ENCODE measurements around the gene HEMK1. TPM values are rescaled to one million over a fixed set of nuclear protein-coding genes. Genes with fewer than 3 reads are reported as not detected.

The HEMK1 gene
- total RNA-seq, 2 experiments from 2014 or later, result 97.1 to 101 TPM

- POLR2A ChIA-PET, result interaction anchor here (1.1 to 1.3 kb wide), 2 partner anchors 9 to 60 kb away, joined by 3 read pairs; partner anchors contain the start of gene CISH
- no peak for TF ChIP-seq CTCF (IDR thresholded peaks at IDR 0.05)
- H3K27ac Mint-ChIP-seq, result no peak overlapping the region
Observed at GRCh38 chr3:50551054-50551659, 18.2 kb upstream of the HEMK1 start.

GRCh38 chr3:50551681-50552435, 17.5 kb upstream of the HEMK1 start:
- ChIA-PET POLR2A (interaction anchor here (0.6 kb wide), 1 partner anchor 38 kb away, joined by 3 read pairs; no protein-coding TSS in a partner anchor), CTCF (interaction anchor here (1.3 to 8.9 kb wide), 6 partner anchors 9 to 202 kb away, joined by 3 to 36 read pairs (median 11); partner anchors contain the start of genes CYB561D2 and NPRL2)
- Mint-ChIP-seq H3K27me3 (no peaks in the 10 kb centered on the region), H3K9me3 (no peaks in the 10 kb centered on the region), H3K4me1 (ENCODE audit: low read depth) (peaks cover 5% of the 10 kb centered on the region), H3K36me3 (ENCODE audit: low read depth) (no peaks in the 10 kb centered on the region), H3K4me3 (no peak overlapping the region), H3K27ac (no peak overlapping the region)
- intact Hi-C loops (cut with micrococcal nuclease), result no loop called here
- ATAC-seq, result no peak
- TF ChIP-seq CTCF (IDR thresholded peaks at IDR 0.05), result no peak
- peak; percentile 23 for DNase-seq

More at GRCh38 chr3:50551054-50551659, 18.2 kb upstream of the HEMK1 start:
- CTCF ChIA-PET, result interaction anchor here (0.8 to 8.9 kb wide), 10 partner anchors 8 to 201 kb away, joined by 3 to 36 read pairs (median 4); partner anchors contain the start of genes CISH, CYB561D2 and NPRL2
- H3K36me3 Mint-ChIP-seq (ENCODE audit: low read depth), result no peaks in the 10 kb centered on the region
- DNase-seq, result no peak
- H3K4me3 Mint-ChIP-seq, result no peak overlapping the region
- H3K27me3 Mint-ChIP-seq, result no peaks in the 10 kb centered on the region
- H3K9me3 Mint-ChIP-seq, result no peaks in the 10 kb centered on the region
- H3K4me1 Mint-ChIP-seq (ENCODE audit: low read depth), result peaks cover 5% of the 10 kb centered on the region
- intact Hi-C loops (cut with micrococcal nuclease), result no loop called here
- ATAC-seq, result no peak

- intact Hi-C loops (cut with micrococcal nuclease), result no loop called here
- Mint-ChIP-seq H3K27ac (no peak overlapping the region), H3K9me3 (no peaks in the 10 kb centered on the region), H3K4me1 (ENCODE audit: low read depth) (peaks cover 5% of the 10 kb centered on the region), H3K4me3 (no peak overlapping the region), H3K36me3 (ENCODE audit: low read depth) (no peaks in the 10 kb centered on the region), H3K27me3 (no peaks in the 10 kb centered on the region)
- ChIA-PET POLR2A (interaction anchor here (1.5 kb wide), 1 partner anchor 12 kb away, joined by 4 read pairs; no protein-coding TSS in a partner anchor), CTCF (interaction anchor here (8.9 kb wide), 1 partner anchor 10 kb away, joined by 36 read pairs; no protein-coding TSS in a partner anchor)
- ATAC-seq (no peak), DNase-seq (no peak)
- no peak for TF ChIP-seq CTCF (IDR thresholded peaks at IDR 0.05)
Observed at GRCh38 chr3:50552598-50552997, 16.7 kb upstream of the HEMK1 start.

GRCh38 chr3:50554553-50554952, 14.8 kb upstream of the HEMK1 start:
- Mint-ChIP-seq H3K27ac (no peak overlapping the region), H3K9me3 (no peaks in the 10 kb centered on the region), H3K27me3 (no peaks in the 10 kb centered on the region), H3K4me1 (ENCODE audit: low read depth) (peaks cover 5% of the 10 kb centered on the region), H3K36me3 (ENCODE audit: low read depth) (no peaks in the 10 kb centered on the region), H3K4me3 (no peak overlapping the region)
- TF ChIP-seq CTCF (IDR thresholded peaks at IDR 0.05), result no peak
- DNase-seq, result peak; percentile 61
- intact Hi-C loops (cut with micrococcal nuclease), result no loop called here
- ChIA-PET POLR2A (interaction anchor here (1.0 to 2.3 kb wide), 4 partner anchors 13 to 56 kb away, joined by 3 to 6 read pairs (median 4); partner anchors contain the start of gene C3orf18), CTCF (interaction anchor here (8.9 kb wide), 1 partner anchor 12 kb away, joined by 36 read pairs; no protein-coding TSS in a partner anchor)
- peak; percentile 63 for ATAC-seq
